Measurements from ENCODE around the gene BORCS5. TPM values are rescaled to one million over a fixed set of nuclear protein-coding genes. Genes with fewer than 3 reads are reported as not detected.
"Not testable (repeated sequence)": the region's sequence is repeated elsewhere in the genome, so short reads cannot be mapped to it uniquely, and the experiment has no call there.

The BORCS5 gene
- total RNA-seq, 1 donor from 2014 or later: 19.2 TPM

GRCh38 chr12:12477532-12477890, 120.6 kb downstream of the BORCS5 start:
- no peak for DNase-seq (ENCODE audit: low spot score in 2 of 2)
- FAIRE-seq: no peak

- FAIRE-seq (no peak), DNase-seq (ENCODE audit: low spot score in 2 of 2) (no peak)
Measured at GRCh38 chr12:12480074-12480473, 123.2 kb downstream of the BORCS5 start.

GRCh38 chr12:12481631-12482030, 124.8 kb downstream of the BORCS5 start:
- no peak for DNase-seq (ENCODE audit: low spot score in 2 of 2)
- no peak for FAIRE-seq

GRCh38 chr12:12482150-12482761, 125.4 kb downstream of the BORCS5 start:
- no peak for FAIRE-seq
- DNase-seq (ENCODE audit: low spot score in 2 of 2): no peak

GRCh38 chr12:12482959-12483358, 126.1 kb downstream of the BORCS5 start:
- DNase-seq (ENCODE audit: low spot score in 2 of 2) (no peak), FAIRE-seq (no peak)

- FAIRE-seq (no peak), DNase-seq (ENCODE audit: low spot score in 2 of 2) (no peak)
Measured at GRCh38 chr12:12483438-12483837, 126.6 kb downstream of the BORCS5 start.

- FAIRE-seq (no peak), DNase-seq (ENCODE audit: low spot score in 2 of 2) (no peak)
Measured at GRCh38 chr12:12486661-12487240, 129.9 kb downstream of the BORCS5 start.

GRCh38 chr12:12487490-12487889, 130.6 kb downstream of the BORCS5 start:
- DNase-seq (ENCODE audit: low spot score in 2 of 2) (no peak), FAIRE-seq (no peak)

- FAIRE-seq (no peak), DNase-seq (ENCODE audit: low spot score in 2 of 2) (no peak)
Measured at GRCh38 chr12:12488296-12488695, 131.4 kb downstream of the BORCS5 start.

GRCh38 chr12:12488823-12489550, 132.1 kb downstream of the BORCS5 start:
- DNase-seq (ENCODE audit: low spot score in 2 of 2) (no peak), FAIRE-seq (no peak)

- DNase-seq (ENCODE audit: low spot score in 2 of 2): no peak
- no peak for FAIRE-seq
Measured at GRCh38 chr12:12491606-12492005, 134.7 kb downstream of the BORCS5 start.

GRCh38 chr12:12492547-12492946, 135.7 kb downstream of the BORCS5 start:
- DNase-seq (ENCODE audit: low spot score in 2 of 2) (no peak), FAIRE-seq (no peak)

- no peak for DNase-seq (ENCODE audit: low spot score in 2 of 2)
- FAIRE-seq: no peak
Measured at GRCh38 chr12:12495536-12495935, 138.7 kb downstream of the BORCS5 start.

- FAIRE-seq: no peak
- no peak for DNase-seq (ENCODE audit: low spot score in 2 of 2)
Measured at GRCh38 chr12:12498210-12498609, 141.3 kb downstream of the BORCS5 start.

- no peak for FAIRE-seq
- no peak for DNase-seq (ENCODE audit: low spot score in 2 of 2)
Measured at GRCh38 chr12:12499909-12500604, 143.2 kb downstream of the BORCS5 start.

- DNase-seq (ENCODE audit: low spot score in 2 of 2) (no peak), FAIRE-seq (no peak)
Measured at GRCh38 chr12:12501121-12501520, 144.2 kb downstream of the BORCS5 start.

- not testable (repeated sequence) for FAIRE-seq; DNase-seq (ENCODE audit: low spot score in 2 of 2)
Measured at GRCh38 chr12:12502130-12502814, 145.4 kb downstream of the BORCS5 start.

GRCh38 chr12:12502815-12503151, 145.9 kb downstream of the BORCS5 start:
- no peak for FAIRE-seq
- DNase-seq (ENCODE audit: low spot score in 2 of 2): no peak

GRCh38 chr12:12503384-12504078, 146.7 kb downstream of the BORCS5 start:
- no peak for FAIRE-seq
- no peak for DNase-seq (ENCODE audit: low spot score in 2 of 2)

Measured in frontal cortex (tissue), 4 donors.